VCaP (cell line): ENCODE data around the gene GPR153.

ENCODE experiments used
- H3K27ac ChIP-seq: fragments of 450-650 bp; 2 replicates; pipeline ENCODE4 v1.5.1; 2017
- CTCF ChIP-seq: fragments of 450-650 bp; conservative IDR thresholded peaks from 2 replicates; pipeline ENCODE4 v1.5.1; 2017; ENCODE audit warnings: mild to moderate bottlenecking, moderate library complexity

Gene GPR153

GRCh38 chr1:6235296-6235677 is 25.6 kb downstream of the GPR153 start:
- TF ChIP-seq CTCF = no peak
- H3K27ac ChIP-seq = peak overlapping the region; percentile 91

- H3K27ac ChIP-seq = peak overlapping the region; percentile 91
- TF ChIP-seq CTCF = no peak
Measured at GRCh38 chr1:6234502-6235295, 26.2 kb downstream of the GPR153 start.

- TF ChIP-seq CTCF = no peak
Measured at GRCh38 chr1:6233376-6233775, 27.5 kb downstream of the GPR153 start.

GRCh38 chr1:6225651-6226050 is 35.2 kb downstream of the GPR153 start:
- H3K27ac ChIP-seq = no peak overlapping the region
- no peak for TF ChIP-seq CTCF

More at GRCh38 chr1:6233376-6233775, 27.5 kb downstream of the GPR153 start:
- no peak overlapping the region for H3K27ac ChIP-seq

GRCh38 chr1:6224718-6225117 is 36.2 kb downstream of the GPR153 start:
- H3K27ac ChIP-seq = no peak overlapping the region
- no peak for TF ChIP-seq CTCF

GRCh38 chr1:6223617-6224016 is 37.3 kb downstream of the GPR153 start:
- H3K27ac ChIP-seq = no peak overlapping the region
- no peak for TF ChIP-seq CTCF

- H3K27ac ChIP-seq = no peak overlapping the region
- no peak for TF ChIP-seq CTCF
Measured at GRCh38 chr1:6222636-6223035, 38.3 kb downstream of the GPR153 start.
